LNCaP clone FGC (cell line): ENCODE results near the gene TEKT2.

Experiments
- DNase-seq: peaks from one replicate; pipeline ENCODE4 v3.0.0-alpha.2; 2011; ENCODE audit warnings: low read depth
- H3K4me3 ChIP-seq: 2 replicates; pipeline ENCODE4 v1.5.1; 2011; ENCODE audit warnings: mild to moderate bottlenecking, low read depth, low read length, control low read depth
- TF ChIP-seq, protein P1 (sequence below): IDR thresholded peaks from 2 replicates; pipeline ENCODE4 v1.5.1; 2012; ENCODE audit warnings: mild to moderate bottlenecking; ENCODE audit not compliant: control insufficient read depth, insufficient read depth; ENCODE audit errors: extremely low read depth

TEKT2 gene

DNA sequence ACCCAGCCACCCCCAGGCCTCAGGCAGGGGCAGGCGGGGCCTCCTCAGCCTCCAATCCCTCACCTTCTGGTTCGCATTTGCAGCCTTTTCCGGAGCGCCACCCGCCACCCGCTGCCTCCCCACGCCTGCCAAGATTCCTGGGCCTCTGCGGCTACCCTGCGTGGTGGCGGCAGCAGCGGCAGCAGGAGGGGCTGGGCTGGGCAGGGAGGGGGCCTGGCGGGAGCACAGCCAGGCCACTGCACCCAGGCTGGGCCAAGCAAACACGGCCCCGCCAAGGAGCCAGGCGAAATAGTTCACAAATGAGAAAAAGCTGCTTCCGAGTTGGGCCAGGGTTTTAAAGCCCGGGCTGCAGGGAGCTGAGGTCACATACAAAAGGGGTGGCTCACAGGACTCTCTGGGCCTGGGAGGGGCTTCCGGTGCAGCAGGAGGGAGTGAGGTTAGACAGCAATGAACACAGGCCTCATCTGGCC, 31.3 kb downstream of the TEKT2 start:
- DNase-seq, result no peak
- TF ChIP-seq, protein P1, sequence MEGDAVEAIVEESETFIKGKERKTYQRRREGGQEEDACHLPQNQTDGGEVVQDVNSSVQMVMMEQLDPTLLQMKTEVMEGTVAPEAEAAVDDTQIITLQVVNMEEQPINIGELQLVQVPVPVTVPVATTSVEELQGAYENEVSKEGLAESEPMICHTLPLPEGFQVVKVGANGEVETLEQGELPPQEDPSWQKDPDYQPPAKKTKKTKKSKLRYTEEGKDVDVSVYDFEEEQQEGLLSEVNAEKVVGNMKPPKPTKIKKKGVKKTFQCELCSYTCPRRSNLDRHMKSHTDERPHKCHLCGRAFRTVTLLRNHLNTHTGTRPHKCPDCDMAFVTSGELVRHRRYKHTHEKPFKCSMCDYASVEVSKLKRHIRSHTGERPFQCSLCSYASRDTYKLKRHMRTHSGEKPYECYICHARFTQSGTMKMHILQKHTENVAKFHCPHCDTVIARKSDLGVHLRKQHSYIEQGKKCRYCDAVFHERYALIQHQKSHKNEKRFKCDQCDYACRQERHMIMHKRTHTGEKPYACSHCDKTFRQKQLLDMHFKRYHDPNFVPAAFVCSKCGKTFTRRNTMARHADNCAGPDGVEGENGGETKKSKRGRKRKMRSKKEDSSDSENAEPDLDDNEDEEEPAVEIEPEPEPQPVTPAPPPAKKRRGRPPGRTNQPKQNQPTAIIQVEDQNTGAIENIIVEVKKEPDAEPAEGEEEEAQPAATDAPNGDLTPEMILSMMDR, result no peak
- no peak overlapping the region for H3K4me3 ChIP-seq

DNA sequence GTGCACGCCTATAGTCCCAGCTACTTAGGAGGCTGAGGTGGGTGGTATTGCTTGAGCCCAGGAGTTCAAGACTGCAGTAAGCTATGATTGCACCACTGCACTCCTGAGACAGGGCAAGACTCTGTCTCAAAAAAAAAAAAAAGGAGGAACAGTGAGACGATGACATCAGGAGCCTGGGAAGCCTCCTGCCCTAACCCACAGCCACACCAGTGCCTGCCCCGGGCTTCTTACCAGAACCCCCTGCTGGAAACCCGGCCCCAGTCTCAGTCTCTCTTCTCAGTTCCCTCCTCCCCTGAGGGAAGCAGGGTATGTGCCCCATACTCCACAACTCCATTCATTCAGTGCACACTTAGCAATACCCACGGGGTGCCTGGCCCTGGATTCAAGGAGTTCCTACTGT, 32.0 kb downstream of the TEKT2 start:
- DNase-seq, result no peak
- TF ChIP-seq, protein P1, result no peak
- no peak overlapping the region for H3K4me3 ChIP-seq

DNA sequence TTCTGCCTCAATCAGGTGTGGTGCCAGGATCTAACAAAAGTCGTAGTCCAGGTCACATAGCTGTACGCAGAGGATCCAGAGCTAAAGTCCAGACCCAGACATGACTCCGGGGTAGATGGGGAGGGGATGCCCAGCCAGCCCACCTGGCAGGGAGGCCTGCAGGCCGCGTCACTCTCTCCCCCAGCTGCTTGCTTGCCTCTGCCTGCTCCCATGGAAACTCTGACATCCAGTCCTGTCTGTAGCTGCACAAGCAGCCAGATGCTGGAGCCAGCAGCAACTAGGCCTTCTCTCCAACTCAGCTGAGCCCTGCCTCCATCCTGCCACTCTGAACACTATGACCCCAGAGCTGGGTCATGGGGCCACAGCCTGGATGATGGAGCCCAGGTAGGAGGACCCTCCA, 33.0 kb downstream of the TEKT2 start:
- no peak overlapping the region for H3K4me3 ChIP-seq
- no peak for DNase-seq
- TF ChIP-seq, protein P1, result no peak

DNA sequence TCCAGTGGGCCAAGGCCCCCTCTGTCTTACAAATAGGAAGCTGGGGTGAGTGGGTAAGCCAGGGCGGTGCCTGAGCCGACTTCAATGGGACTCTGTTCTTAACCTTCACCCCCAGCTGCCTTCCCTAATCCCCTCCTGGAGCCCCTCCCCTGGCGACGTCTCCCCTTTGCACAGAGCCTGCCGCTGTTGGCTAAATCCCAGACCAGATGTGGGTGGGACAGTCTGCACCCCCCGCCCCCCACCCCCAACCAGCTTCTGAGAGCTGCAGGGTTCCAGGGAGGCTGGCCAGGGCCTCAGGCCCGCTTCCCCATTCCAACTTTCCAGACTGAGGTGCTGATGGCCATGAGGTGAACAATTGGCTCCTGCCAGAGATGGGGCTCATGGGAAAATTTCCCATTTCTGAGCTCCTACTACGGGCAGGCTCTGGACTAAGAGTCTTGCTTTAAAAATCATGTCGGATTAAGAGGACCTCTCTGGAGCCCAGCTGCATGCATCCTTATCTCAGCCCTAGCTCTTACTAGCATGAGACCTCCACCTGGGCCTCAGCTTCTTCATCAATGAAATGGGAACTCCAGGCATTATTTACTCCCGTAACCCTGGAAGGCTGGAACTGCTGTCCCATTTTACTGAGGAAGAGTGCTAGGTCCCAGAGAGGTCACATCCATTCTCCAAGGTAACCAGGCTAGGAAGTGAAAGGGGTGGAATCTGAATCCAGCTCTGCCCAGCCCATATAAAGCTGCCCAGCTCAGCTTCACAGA, 34.7 kb downstream of the TEKT2 start:
- TF ChIP-seq, protein P1, result no peak
- H3K4me3 ChIP-seq, result no peak overlapping the region
- no peak for DNase-seq

DNA sequence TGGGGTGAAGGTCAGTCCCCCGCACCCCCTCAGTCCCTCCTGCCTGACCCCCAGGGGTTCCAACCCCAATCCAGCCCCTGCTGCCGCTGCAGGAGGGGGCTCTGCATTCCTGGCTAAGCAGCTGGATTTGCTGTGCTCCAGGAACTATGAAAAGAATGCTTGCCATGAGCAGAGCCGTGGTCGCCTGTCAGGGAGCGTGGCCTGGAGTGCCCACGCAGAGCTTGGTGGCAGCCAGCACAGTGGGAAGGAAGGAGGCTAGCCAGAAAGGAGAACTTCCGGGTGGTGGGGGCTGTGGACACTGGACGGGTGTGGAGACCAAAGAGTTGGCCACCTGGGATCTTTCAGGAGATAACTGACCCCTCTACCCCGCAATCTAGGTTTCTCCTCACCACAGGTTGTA, 35.6 kb downstream of the TEKT2 start:
- no peak for DNase-seq
- TF ChIP-seq, protein P1, result no peak
- H3K4me3 ChIP-seq, result no peak overlapping the region

DNA sequence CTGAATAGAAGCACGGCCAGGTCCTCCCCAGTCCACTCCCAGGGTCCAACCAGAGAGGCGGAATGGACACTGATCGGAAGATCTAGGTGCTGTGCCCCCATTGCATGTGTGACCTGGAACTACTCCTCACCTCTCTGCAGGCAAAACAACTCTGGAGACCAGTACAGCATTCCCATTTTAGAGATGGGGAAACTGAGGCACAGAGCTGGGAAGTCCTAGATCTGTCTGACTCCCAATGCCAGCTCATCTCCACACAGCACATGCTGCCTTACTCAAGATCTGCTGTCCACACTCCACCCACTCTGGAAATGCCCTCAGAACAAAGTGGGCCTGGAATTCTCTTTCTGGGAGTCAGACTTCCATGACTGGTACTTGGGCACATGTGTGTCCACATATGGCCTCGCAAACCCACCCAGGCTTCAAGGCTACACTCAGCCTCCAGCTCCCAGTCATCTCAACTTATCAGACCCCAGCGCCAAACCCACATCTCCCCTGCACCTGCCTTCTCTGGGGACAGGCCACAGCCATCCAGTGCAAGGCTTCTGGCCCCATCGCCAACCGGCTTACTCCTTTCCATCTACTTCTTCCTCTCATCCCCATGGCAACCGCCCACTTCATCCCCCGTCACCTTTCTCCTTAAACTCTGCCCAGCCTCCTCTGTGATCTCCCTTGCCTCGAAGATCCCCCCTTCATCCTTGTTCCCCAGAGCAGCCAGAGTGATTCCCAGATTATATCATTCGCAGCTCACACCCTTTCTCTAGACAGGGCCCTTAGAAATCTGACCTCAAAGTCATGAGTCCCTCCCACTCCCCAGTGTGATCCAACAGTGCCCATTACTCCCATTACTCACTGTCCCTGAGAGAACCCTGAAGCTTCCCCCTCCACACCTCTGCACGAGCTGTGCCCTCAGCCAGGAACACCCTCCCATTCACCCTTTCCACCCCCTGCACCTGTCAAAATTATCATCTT, 38.5 kb downstream of the TEKT2 start:
- TF ChIP-seq, protein P1, result no peak
- H3K4me3 ChIP-seq, result no peak overlapping the region

More for the DNA sequence above, 38.5 kb downstream of the TEKT2 start:
- no peak for DNase-seq
